Tibial nerve (tissue), 4 donors: ENCODE results near the gene UBFD1. TPM values are rescaled to one million over a fixed set of nuclear protein-coding genes. Genes with fewer than 3 reads are reported as not detected.

Experiments
- DNase-seq, 2 donors: peaks; one replicate each; pipeline ENCODE4 v3.0.0-alpha.2; 2019; ENCODE audit warnings: low spot score in 2 of 2
- H3K27ac ChIP-seq, 4 donors: fragments of 200-600 bp; sonication (generic) in 3 of 4; one replicate each; pipeline ENCODE4 v1.5.1; 2017 to 2019; ENCODE audit warnings: mild to moderate bottlenecking in 1 of 4
- H3K27me3 ChIP-seq, 2 donors: fragments of 200-600 bp; sonication (generic) in 1 of 2; one replicate each; pipeline versions ENCODE4 v1.5.1 to v1.6.0; 2017 to 2019
- H3K36me3 ChIP-seq, 3 donors: fragments of 200-600 bp; sonication (generic); one replicate each; pipeline ENCODE4 v1.5.1; 2018 to 2019
- H3K4me1 ChIP-seq, 4 donors: fragments of 200-600 bp; sonication (generic) in 3 of 4; one replicate each; pipeline ENCODE4 v1.5.1; 2017 to 2019
- H3K4me3 ChIP-seq, 4 donors: fragments of 200-600 bp; sonication (generic) in 3 of 4; one replicate each; pipeline ENCODE4 v1.5.1; 2017 to 2019; ENCODE audit warnings: mild to moderate bottlenecking in 1 of 4, moderate library complexity in 1 of 4
- H3K9me3 ChIP-seq, 4 donors: fragments of 200-600 bp; sonication (generic) in 3 of 4; one replicate each; pipeline ENCODE4 v1.5.1; 2017 to 2019
- CTCF ChIP-seq, 5 experiments: fragments of 200-600 bp in 3 of 5; fragments of 450-650 bp in 2 of 5; sonication (generic) in 3 of 5; IDR thresholded peaks; one replicate each; pipeline ENCODE4 v1.5.1; 2016 to 2019; ENCODE audit warnings: antibody characterized with exemption in 5 of 5, mild to moderate bottlenecking in 3 of 5, moderate library complexity in 2 of 5
- EP300 ChIP-seq, 2 donors: sonication (generic); formaldehyde crosslinking; IDR thresholded peaks; one replicate each; pipeline ENCODE4 v1.6.1; 2017; ENCODE audit warnings: antibody characterized with exemption in 2 of 2, mild to moderate bottlenecking in 1 of 2
- POLR2A ChIP-seq, 2 donors: fragments of 450-650 bp; IDR thresholded peaks; one replicate each; pipeline ENCODE4 v1.6.1; 2017; ENCODE audit warnings: antibody characterized with exemption in 2 of 2, mild to moderate bottlenecking in 2 of 2, moderate library complexity in 2 of 2
- WGBS, 2 donors: methylation state at CpG; one replicate each; pipeline ENCODE4 v1.1.5; 2018; 5-methylcytosine and 5-hydroxymethylcytosine counted together
- total RNA-seq, 4 donors: library from RNA; depleted of rRNA; stranded (reverse); fragments of >200 nt; gene quantifications; one replicate each; pipeline ENCODE4 v1.1.0, GENCODE V29; 2016

Gene UBFD1
- total RNA-seq, 4 donors from 2014 or later = 70.5 to 110 (median 76.5) TPM

DNA sequence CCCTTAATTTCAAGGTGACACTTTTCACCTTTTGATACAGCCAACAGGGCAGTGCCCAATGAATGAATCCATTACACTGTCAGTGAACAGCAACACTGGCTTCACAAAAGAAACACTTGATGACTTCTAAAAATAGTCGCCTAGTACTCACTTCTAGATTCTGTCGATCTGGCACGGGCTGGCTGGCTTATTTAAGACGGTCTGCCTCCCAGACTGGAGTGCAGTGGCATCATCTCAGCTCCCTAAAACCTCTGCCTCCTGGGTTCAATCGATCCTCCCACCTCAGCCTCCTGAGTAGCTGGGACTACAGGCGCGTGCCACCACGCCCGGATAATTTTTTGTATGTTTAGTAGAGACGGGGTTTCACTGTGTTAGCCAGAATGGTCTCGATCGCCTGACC, 36.7 kb downstream of the UBFD1 start:
- Histone ChIP-seq H3K27me3 (no peaks in the 10 kb centered on the region), H3K4me3 (no peak overlapping the region), H3K4me1 (peaks cover 0 to 30% (median 15%) of the 10 kb centered on the region in 4 donors), H3K9me3 (no peaks in the 10 kb centered on the region), H3K36me3 (peaks cover 0 to 51% (median 0%) of the 10 kb centered on the region in 3 donors), H3K27ac (no peak overlapping the region)
- 95 to 96% methylated on average over 12 of the region's 12 CpGs for WGBS, 2 donors
- DNase-seq = no peak
- TF ChIP-seq POLR2A (IDR thresholded peaks at IDR 0.05) (no peak), EP300 (IDR thresholded peaks at IDR 0.05) (no peak), CTCF (IDR thresholded peaks at IDR 0.05) (no peak)

DNA sequence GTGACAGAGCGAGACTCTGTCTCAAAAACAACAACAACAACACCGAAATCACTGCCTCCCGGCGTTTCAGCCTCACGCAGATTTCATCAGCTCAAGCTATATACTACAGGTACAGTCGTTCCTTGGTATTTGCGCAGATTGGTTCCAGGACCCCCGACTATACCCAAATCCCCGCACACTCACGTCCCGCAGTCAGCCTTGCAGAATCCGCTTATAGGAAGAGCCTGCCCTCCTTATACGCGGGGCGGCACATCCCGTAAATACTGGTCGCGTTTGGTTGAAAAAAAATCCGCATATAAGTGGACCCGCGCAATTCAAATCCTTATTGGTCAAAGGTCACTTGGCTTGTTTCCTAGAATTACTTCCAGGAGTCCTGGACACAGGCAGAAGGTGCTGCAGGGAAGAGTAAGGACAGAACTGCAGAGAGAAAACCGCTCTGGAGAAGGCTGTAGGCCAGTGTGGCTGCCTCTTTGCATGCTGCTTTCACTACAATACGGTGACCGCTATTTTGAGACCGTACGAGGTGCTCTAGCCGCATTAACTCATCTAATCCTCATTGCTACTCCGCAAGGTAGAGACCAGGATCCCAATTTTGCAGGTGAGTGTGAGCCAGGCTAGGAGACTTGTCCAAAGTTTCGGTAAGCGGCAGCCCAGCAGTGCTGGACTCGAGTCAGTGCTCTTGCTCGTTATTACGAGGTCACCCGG, 37.9 kb downstream of the UBFD1 start:
- Histone ChIP-seq H3K4me1 (peaks cover 0 to 30% (median 15%) of the 10 kb centered on the region in 4 donors), H3K27me3 (no peaks in the 10 kb centered on the region), H3K9me3 (no peaks in the 10 kb centered on the region), H3K4me3 (peak overlapping the region; percentile 71 to 95 (median 89)), H3K27ac (peak overlapping the region; percentile 49 to 88 (median 78)), H3K36me3 (peaks cover 0 to 40% (median 0%) of the 10 kb centered on the region in 3 donors)
- DNase-seq = no peak
- WGBS, 2 donors = 15 to 25% methylated on average over 30 to 33 of the region's 34 CpGs
- TF ChIP-seq POLR2A (IDR thresholded peaks at IDR 0.05) (no peak), EP300 (IDR thresholded peaks at IDR 0.05) (no peak), CTCF (IDR thresholded peaks at IDR 0.05) (no peak)

- Histone ChIP-seq H3K27ac (peak within 1 kb of the TSS; percentile 49 to 88 (median 78)), H3K27me3 (no peaks in the 10 kb centered on the region), H3K9me3 (no peaks in the 10 kb centered on the region), H3K4me3 (peak within 1 kb of the TSS; percentile 71 to 95 (median 89)), H3K4me1 (peaks cover 0 to 30% (median 15%) of the 10 kb centered on the region in 4 donors), H3K36me3 (peaks cover 0 to 40% (median 0%) of the 10 kb centered on the region in 3 donors)
- peak; percentile 68 to 83 for DNase-seq
- TF ChIP-seq EP300 (IDR thresholded peaks at IDR 0.05) = peak in 1 of 2 donors; percentile 88
- TF ChIP-seq POLR2A (IDR thresholded peaks at IDR 0.05) = peak; percentile 14 to 16
- peak; percentile 97 to 100 (median 100) for TF ChIP-seq CTCF (IDR thresholded peaks at IDR 0.05)
- WGBS, 2 donors = 4 to 6% methylated on average over 24 to 44 of the region's 67 CpGs
Observed at GRCh38 chr16:23595951-23596720, 38.6 kb downstream of the UBFD1 start, which contains the start of gene NDUFAB1. NDUFAB1 (minus strand) TSS chr16:23596316; CDS start chr16:23596290, 26 bp downstream.

- TF ChIP-seq POLR2A (IDR thresholded peaks at IDR 0.05) = no peak
- TF ChIP-seq EP300 (IDR thresholded peaks at IDR 0.05) = no peak
- no peak for TF ChIP-seq CTCF (IDR thresholded peaks at IDR 0.05)
- no peaks in the 10 kb centered on the region for H3K9me3 ChIP-seq
- H3K4me3 ChIP-seq = no peak overlapping the region
- no peak for DNase-seq
- peaks cover 0 to 30% (median 15%) of the 10 kb centered on the region in 4 donors for H3K4me1 ChIP-seq
- peaks cover 0 to 40% (median 0%) of the 10 kb centered on the region in 3 donors for H3K36me3 ChIP-seq
- WGBS, 2 donors = 77 to 78% methylated on average over 11 of the region's 11 CpGs
- no peaks in the 10 kb centered on the region for H3K27me3 ChIP-seq
- H3K27ac ChIP-seq = no peak overlapping the region
Observed at GRCh38 chr16:23597003-23597756, 39.7 kb downstream of the UBFD1 start.
